B cell (primary cell): Measurements from ENCODE around the gene TESK2. TPM values are rescaled to one million over a fixed set of nuclear protein-coding genes. Genes with fewer than 3 reads are reported as not detected.

Source experiments
- ATAC-seq: fragments of 200-7000 bp; cut with Tn5 transposase; one replicate; pipeline ENCODE4 v1.10.0; 2021; ENCODE audit warnings: low read depth, mild to moderate bottlenecking, moderate number of reproducible peaks, moderate library complexity
- CTCF ChIA-PET: fragments of 350-600 bp; sonication (Branson Sonifier 250); formaldehyde crosslinking; loops from one replicate; lab custom pipeline; 2021; ENCODE audit warnings: antibody characterized with exemption, inconsistent platforms; lab: Charles Lee
- POLR2A ChIA-PET: fragments of 350-600 bp; sonication (Branson Sonifier 250); formaldehyde crosslinking; loops from one replicate; lab custom pipeline; 2021; ENCODE audit warnings: antibody characterized with exemption; lab: Charles Lee
- DNase-seq: peaks from one replicate; pipeline ENCODE4 v3.0.0; 2013
- H2AFZ ChIP-seq: 2 replicates; pipeline ENCODE4 v1.6.1; 2012; ENCODE audit warnings: mild to moderate bottlenecking, low read depth, low read length; ENCODE audit not compliant: insufficient read depth, poor library complexity, severe bottlenecking
- H3K27ac ChIP-seq, 2 donors: 1 replicate in 1 of 2; 2 replicates in 1 of 2; pipeline ENCODE4 v1.5.1; 2012 to 2013; ENCODE audit warnings: low read length in 2 of 2, mild to moderate bottlenecking in 2 of 2, moderate library complexity in 1 of 2
- H3K27me3 ChIP-seq, 4 experiments: fragments of 200-600 bp in 1 of 4; sonication (generic) in 1 of 4; replicated peaks in 1 of 4; 1 replicate in 2 of 4; 2 replicates in 2 of 4; pipeline versions ENCODE4 v1.6.1 to v1.7.0; 2013 to 2016; ENCODE audit warnings: low read length in 3 of 4, mild to moderate bottlenecking in 2 of 4, mixed read lengths in 1 of 4, moderate library complexity in 1 of 4; ENCODE audit not compliant: insufficient read depth in 4 of 4, control insufficient read depth in 3 of 4; ENCODE audit errors: control extremely low read depth in 1 of 4
- H3K36me3 ChIP-seq, 2 experiments: replicated peaks in 1 of 2; 1 replicate in 1 of 2; 2 replicates in 1 of 2; pipeline versions ENCODE4 v1.6.1 to v1.7.1; 2013; ENCODE audit warnings: low read length in 1 of 2; ENCODE audit not compliant: insufficient read depth in 2 of 2, control insufficient read depth in 1 of 2; ENCODE audit errors: control extremely low read depth in 1 of 2, extremely low read depth in 1 of 2
- H3K4me1 ChIP-seq, 2 donors: fragments of 200-600 bp in 1 of 2; sonication (generic) in 1 of 2; 1 replicate in 1 of 2; 2 replicates in 1 of 2; pipeline versions ENCODE4 v1.5.1 to v1.6.1; 2013 to 2017; ENCODE audit warnings: low read length in 2 of 2; ENCODE audit not compliant: control insufficient read depth in 2 of 2, insufficient read depth in 2 of 2
- H3K4me2 ChIP-seq: replicated peaks from 2 replicates; pipeline ENCODE3; 2012; ENCODE audit warnings: mild to moderate bottlenecking, low read depth, low read length; ENCODE audit not compliant: poor library complexity, severe bottlenecking
- H3K4me3 ChIP-seq, 5 experiments: fragments of 200-600 bp in 1 of 5; sonication (generic) in 1 of 5; 1 replicate in 3 of 5; 2 replicates in 2 of 5; pipeline versions ENCODE4 v1.5.1 to v1.7.0; 2011 to 2016; ENCODE audit warnings: low read length in 4 of 5, mild to moderate bottlenecking in 4 of 5, low read depth in 2 of 5, control low read depth in 1 of 5, moderate library complexity in 1 of 5; ENCODE audit not compliant: insufficient read depth in 1 of 5; ENCODE audit errors: control extremely low read depth in 1 of 5, extremely low read depth in 1 of 5
- H3K79me2 ChIP-seq: fragments of 200-600 bp; sonication (generic); one replicate; pipeline ENCODE4 v1.6.0; 2016; ENCODE audit warnings: low read length; ENCODE audit not compliant: control insufficient read depth, insufficient read depth
- H3K9ac ChIP-seq: fragments of 200-600 bp; sonication (generic); 2 replicates; pipeline ENCODE4 v1.6.1; 2017; ENCODE audit warnings: mild to moderate bottlenecking, low read length, moderate library complexity
- H3K9me3 ChIP-seq, 3 donors: one replicate each; pipeline versions ENCODE4 v1.6.1 to v1.7.1; 2013; ENCODE audit warnings: low read length in 2 of 3; ENCODE audit not compliant: control insufficient read depth in 2 of 3, insufficient read depth in 1 of 3; ENCODE audit errors: control extremely low read depth in 1 of 3
- H4K20me1 ChIP-seq: 2 replicates; pipeline ENCODE4 v1.6.0; 2012; ENCODE audit warnings: mild to moderate bottlenecking, low read length; ENCODE audit not compliant: insufficient read depth, control insufficient read depth, poor library complexity, severe bottlenecking
- H3K27ac Mint-ChIP-seq: one replicate; pipeline ENCODE4 v1.8.0; 2021; ENCODE audit warnings: mixed read lengths
- H3K27me3 Mint-ChIP-seq: one replicate; pipeline ENCODE4 v1.8.0; 2021; ENCODE audit warnings: mixed read lengths
- H3K4me1 Mint-ChIP-seq: one replicate; pipeline ENCODE4 v1.8.0; 2021; ENCODE audit warnings: mixed read lengths
- H3K4me3 Mint-ChIP-seq: one replicate; pipeline ENCODE4 v1.8.0; 2021; ENCODE audit warnings: mixed read lengths
- H3K9me3 Mint-ChIP-seq: one replicate; pipeline ENCODE4 v1.8.0; 2022; ENCODE audit warnings: mixed read lengths; ENCODE audit not compliant: insufficient read depth
- EZH2 ChIP-seq: IDR thresholded peaks from 2 replicates; pipeline ENCODE4 v1.6.1; 2012; ENCODE audit warnings: borderline replicate concordance, low read depth, mild to moderate bottlenecking, moderate library complexity, low read length; ENCODE audit not compliant: insufficient read depth, poor library complexity, severe bottlenecking
- whole genome bisulfite sequencing: methylation state at CpG from one replicate; pipeline ENCODE4 v1.1.5; 2013; ENCODE audit warnings: missing lambda C conversion rate; ENCODE audit not compliant: insufficient coverage; 5-methylcytosine and 5-hydroxymethylcytosine counted together
- intact Hi-C: fragments of 100-400 bp; cut with micrococcal nuclease; formaldehyde crosslinking; loops from one replicate; pipeline ENCODE4 v1.10.0; 2022
- polyA plus RNA-seq: library from polyadenylated mRNA; depleted of rRNA; stranded (reverse); fragments of >200 nt; gene quantifications from 2 replicates; pipeline ENCODE4 v1.2.3, GENCODE V29; 2012
- total RNA-seq, 2 donors: library from RNA; stranded (reverse); fragments of 120-200 nt in 1 of 2; gene quantifications; 1 replicate in 1 of 2; 2 replicates in 1 of 2; pipeline versions ENCODE4 v1.2.3 to v1.2.4, GENCODE V29; 2013 to 2022
- TF ChIP-seq, protein P1 (sequence below): fragments of 200-600 bp; IDR thresholded peaks from one replicate; pipeline ENCODE4 v1.8.0; 2022; ENCODE audit warnings: antibody characterized with exemption, mild to moderate bottlenecking

TESK2 gene
- total and polyA plus RNA-seq, 2 donors (not counting 1 experiment from before 2014, with no cell fraction given): 21.7 to 27.0 TPM

DNA sequence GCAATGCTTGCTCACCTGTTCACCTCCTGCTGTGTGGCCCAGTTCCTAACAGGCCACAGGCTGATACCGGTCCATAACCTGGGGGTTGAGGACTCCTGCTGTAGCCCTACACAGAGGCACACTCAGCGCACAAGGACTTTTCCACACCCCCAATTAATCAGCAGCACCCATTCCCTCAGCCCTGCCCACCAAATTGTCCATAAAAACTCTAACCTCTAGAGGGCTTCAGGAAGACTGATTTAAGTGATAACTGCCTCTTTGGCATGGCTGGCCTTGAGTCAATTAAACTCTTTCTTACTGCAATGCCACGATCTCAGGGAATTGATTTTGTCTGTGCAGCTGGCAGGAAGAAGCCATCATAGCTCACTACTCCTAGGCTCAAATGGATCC, 79.5 kb downstream of the TESK2 start:
- Histone ChIP-seq H3K4me3 (no peak overlapping the region), H2AFZ (peak overlapping the region; percentile 25), H3K4me1 (peaks cover 60 to 63% of the 10 kb centered on the region in 2 donors), H3K9ac (no peak overlapping the region), H4K20me1 (no peaks in the 10 kb centered on the region), H3K27me3 (no peaks in the 10 kb centered on the region), H3K9me3 (no peaks in the 10 kb centered on the region), H3K36me3 (no peaks in the 10 kb centered on the region), H3K79me2 (peaks cover 10% of the 10 kb centered on the region), H3K4me2 (peak overlapping the region; percentile 48), H3K27ac (peak overlapping the region; percentile 0 to 88)
- CTCF ChIA-PET: interaction anchor here (0.8 to 7.7 kb wide), 10 partner anchors 9 to 110 kb away, joined by 3 to 94 read pairs (median 6); partner anchors contain the start of genes PRDX1 and TESK2
- TF ChIP-seq EZH2: no peak
- TF ChIP-seq, protein P1, sequence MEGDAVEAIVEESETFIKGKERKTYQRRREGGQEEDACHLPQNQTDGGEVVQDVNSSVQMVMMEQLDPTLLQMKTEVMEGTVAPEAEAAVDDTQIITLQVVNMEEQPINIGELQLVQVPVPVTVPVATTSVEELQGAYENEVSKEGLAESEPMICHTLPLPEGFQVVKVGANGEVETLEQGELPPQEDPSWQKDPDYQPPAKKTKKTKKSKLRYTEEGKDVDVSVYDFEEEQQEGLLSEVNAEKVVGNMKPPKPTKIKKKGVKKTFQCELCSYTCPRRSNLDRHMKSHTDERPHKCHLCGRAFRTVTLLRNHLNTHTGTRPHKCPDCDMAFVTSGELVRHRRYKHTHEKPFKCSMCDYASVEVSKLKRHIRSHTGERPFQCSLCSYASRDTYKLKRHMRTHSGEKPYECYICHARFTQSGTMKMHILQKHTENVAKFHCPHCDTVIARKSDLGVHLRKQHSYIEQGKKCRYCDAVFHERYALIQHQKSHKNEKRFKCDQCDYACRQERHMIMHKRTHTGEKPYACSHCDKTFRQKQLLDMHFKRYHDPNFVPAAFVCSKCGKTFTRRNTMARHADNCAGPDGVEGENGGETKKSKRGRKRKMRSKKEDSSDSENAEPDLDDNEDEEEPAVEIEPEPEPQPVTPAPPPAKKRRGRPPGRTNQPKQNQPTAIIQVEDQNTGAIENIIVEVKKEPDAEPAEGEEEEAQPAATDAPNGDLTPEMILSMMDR: no peak
- Mint-ChIP-seq H3K27me3 (no peaks in the 10 kb centered on the region), H3K4me3 (peak overlapping the region; percentile 44), H3K4me1 (peaks cover 73% of the 10 kb centered on the region), H3K27ac (peak overlapping the region; percentile 86), H3K9me3 (no peaks in the 10 kb centered on the region)
- POLR2A ChIA-PET: interaction anchor here (0.7 to 1.2 kb wide), 3 partner anchors 11 to 79 kb away, joined by 3 to 5 read pairs (median 4); partner anchors contain the start of gene TESK2
- WGBS: 100% methylated on average over 1 of the region's 3 CpGs
- DNase-seq (no peak), ATAC-seq (peak; percentile 6)
- intact Hi-C loops: loop anchor here (5.0 kb wide), 1 partner anchor 49 kb away; no protein-coding TSS in a partner anchor

DNA sequence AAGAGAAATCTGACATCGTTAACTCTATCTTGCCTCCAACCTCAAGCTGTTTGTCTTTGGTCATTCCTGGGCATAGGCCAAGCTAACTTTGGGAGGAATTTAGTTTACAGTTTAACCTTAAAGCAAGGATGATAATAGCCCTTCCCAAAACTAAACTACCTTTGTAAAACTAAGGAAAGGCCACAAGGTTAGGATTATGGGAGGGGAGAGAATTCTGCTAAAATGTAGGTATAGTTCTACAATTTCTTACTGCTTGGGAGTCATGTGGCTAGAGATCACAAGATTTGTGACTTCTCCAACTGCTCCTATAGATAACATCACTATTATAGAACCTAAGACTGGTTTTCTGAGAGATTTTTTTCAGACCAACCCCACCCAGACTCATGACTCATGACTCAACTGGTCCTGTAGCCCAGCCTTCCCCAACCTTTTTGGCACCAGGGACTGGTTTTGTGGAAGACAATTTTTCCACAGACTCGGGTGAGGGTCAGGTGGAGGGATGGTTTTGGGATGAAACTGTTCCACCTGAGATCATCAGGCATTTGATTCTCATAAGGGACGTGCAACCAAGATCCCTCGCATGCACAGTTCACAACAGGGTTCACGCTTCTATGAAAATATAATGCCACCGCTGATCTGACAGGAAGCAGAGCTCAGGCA, 80.0 kb downstream of the TESK2 start:
- Histone ChIP-seq H3K4me3 (no peak overlapping the region), H3K9ac (no peak overlapping the region)
- TF ChIP-seq EZH2: no peak
- TF ChIP-seq, protein P1: no peak

More for the DNA sequence above, 80.0 kb downstream of the TESK2 start:
- Histone ChIP-seq H3K27ac (peak overlapping the region; percentile 0 to 88), H3K79me2 (peaks cover 13% of the 10 kb centered on the region), H3K4me1 (peaks cover 60 to 61% of the 10 kb centered on the region in 2 donors), H3K36me3 (no peaks in the 10 kb centered on the region), H3K27me3 (no peaks in the 10 kb centered on the region), H3K9me3 (no peaks in the 10 kb centered on the region), H4K20me1 (no peaks in the 10 kb centered on the region), H3K4me2 (peak overlapping the region; percentile 48), H2AFZ (peak overlapping the region; percentile 25)
- POLR2A ChIA-PET: interaction anchor here (1.1 to 1.2 kb wide), 2 partner anchors 10 to 80 kb away, joined by 3 to 5 read pairs; partner anchors contain the start of gene TESK2
- ATAC-seq (no peak), DNase-seq (peak; percentile 23)
- H3K9me3 Mint-ChIP-seq: no peaks in the 10 kb centered on the region
- WGBS: 9% methylated on average over 4 of the region's 6 CpGs
- peak overlapping the region; percentile 86 for H3K27ac Mint-ChIP-seq
- no peaks in the 10 kb centered on the region for H3K27me3 Mint-ChIP-seq
- intact Hi-C loops: loop anchor here (5.0 kb wide), 1 partner anchor 49 kb away; no protein-coding TSS in a partner anchor
- peaks cover 72% of the 10 kb centered on the region for H3K4me1 Mint-ChIP-seq
- CTCF ChIA-PET: interaction anchor here (1.2 to 7.7 kb wide), 6 partner anchors 8 to 111 kb away, joined by 4 to 94 read pairs (median 10); partner anchors contain the start of genes PRDX1 and TESK2
- peak overlapping the region; percentile 44 for H3K4me3 Mint-ChIP-seq
